HG02610 (cell line): ENCODE measurements around the gene ARMC7.
"Not testable (repeated sequence)": the region's sequence is repeated elsewhere in the genome, so short reads cannot be mapped to it uniquely, and the experiment has no call there.

Experiments used
- ATAC-seq: cut with Tn5 transposase; IDR thresholded peaks from one replicate; pipeline ENCODE4 v1.9.1; 2021; ENCODE audit warnings: mild to moderate bottlenecking, moderate library complexity; ENCODE audit not compliant: unreplicated experiment

The ARMC7 gene

GRCh38 chr17:75127936-75128335, 18.2 kb downstream of the ARMC7 start:
- not testable (repeated sequence) for ATAC-seq

DNA sequence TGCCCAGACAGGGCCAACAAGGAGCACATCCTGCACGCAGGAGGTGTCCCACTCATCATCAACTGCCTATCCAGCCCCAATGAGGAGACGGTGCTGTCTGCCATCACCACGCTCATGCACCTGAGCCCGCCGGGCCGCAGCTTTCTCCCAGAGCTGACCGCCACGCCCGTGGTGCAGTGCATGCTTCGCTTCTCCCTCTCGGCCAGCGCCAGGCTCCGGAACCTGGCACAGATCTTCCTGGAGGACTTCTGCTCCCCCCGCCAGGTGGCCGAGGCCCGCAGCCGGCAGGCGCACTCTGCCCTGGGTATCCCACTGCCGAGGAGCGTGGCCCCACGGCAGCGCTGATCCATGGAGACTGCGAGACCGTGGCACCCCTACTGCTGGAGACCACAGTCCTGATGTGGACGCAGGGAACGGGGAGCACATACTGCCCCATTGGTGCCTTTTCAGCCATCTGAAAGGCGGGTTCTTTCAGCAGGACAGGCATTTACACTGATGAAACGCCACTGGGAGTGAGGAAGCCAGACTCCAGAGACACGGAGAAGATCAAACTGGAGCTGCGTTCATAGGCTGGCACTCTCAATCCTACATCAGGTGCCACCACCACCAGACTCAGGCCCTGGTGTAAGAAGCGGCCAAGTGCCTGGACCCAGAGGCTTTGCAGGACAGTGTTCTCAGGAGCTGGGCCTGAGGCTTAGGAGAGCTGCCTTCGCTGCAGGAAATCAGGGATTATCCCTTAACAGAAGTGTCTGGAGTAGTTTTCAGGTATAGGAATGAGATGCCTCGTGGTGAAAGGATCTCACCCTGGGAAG, 19.1 kb downstream of the ARMC7 start:
- ATAC-seq: no peak

DNA sequence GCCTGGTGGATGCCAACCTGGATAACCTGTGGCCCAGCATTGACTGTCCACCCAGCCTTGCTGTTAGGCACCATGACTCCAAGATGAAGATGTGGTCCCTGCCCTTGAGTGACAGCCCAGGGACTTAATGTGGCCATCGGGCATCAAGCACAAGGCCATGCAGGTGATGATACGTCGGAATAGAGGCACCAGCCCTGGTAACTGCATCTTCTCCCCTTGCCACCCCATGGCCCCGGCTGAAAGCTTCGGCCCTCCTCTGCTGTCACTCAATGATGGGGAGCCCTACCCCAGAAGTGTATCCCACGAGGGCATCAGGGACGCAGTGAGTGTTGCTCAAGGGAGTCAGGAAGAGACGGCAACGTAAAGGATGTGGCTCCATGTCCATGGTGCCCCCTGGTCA, 19.8 kb downstream of the ARMC7 start:
- no peak for ATAC-seq

DNA sequence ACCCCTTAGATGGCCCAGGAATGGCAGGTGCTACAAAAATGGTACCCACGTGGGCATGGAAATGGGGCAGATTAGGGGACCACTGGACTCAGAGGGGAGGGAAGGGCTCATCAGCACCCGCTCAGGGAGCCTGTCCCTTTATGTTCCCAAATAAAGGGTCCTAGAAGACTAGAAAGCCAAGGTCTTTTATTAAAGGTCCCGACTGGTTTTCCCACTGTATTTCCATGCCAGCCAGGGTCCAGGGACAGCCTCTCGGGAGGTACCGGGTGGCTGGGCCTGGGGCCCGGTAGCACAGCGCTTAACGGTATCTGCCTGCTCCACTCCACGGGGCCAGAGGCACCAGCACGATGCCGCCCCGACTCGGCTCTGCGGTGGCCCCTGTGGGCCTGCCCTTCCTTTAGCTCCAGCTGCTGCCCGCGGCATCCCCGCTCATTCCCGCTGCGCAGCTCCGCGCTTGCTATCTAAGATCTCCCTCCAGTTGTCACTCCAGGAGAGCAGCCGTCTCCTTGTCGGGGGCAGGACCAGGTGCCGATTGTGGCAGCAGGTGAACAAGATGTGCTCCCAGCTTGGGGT, 20.4 kb downstream of the ARMC7 start:
- no peak for ATAC-seq

DNA sequence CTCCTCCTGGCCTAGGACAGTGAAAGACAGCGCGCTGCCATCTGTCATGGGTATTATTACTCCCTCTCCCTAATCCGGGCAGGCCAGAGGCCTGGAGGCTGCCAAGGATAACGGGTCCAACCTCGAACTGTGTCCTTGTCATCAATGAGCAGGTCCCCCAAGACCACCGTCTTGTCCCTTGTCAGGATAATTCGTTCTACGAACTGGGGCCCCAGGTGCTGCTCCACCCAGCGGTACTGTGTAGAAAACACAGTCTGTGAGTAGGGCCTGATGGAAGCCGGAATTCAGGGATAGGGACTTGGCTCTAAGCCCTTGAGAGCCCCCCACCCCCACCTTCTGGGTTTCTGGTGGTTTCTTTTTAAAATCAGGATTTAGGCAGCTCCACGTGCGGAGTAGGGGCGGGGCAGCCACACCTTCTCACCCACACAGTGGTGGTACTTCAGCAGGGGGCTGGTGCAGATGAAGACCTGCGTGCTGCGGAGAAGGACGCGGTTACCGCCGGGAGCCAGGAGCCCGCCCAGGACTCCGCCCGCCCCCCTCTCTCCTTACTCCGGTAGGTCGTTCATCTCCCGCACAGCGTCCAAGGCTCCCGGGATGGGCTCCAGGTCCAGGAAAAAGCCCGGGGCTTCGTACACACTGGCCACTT, 21.0 kb downstream of the ARMC7 start:
- ATAC-seq: no peak

DNA sequence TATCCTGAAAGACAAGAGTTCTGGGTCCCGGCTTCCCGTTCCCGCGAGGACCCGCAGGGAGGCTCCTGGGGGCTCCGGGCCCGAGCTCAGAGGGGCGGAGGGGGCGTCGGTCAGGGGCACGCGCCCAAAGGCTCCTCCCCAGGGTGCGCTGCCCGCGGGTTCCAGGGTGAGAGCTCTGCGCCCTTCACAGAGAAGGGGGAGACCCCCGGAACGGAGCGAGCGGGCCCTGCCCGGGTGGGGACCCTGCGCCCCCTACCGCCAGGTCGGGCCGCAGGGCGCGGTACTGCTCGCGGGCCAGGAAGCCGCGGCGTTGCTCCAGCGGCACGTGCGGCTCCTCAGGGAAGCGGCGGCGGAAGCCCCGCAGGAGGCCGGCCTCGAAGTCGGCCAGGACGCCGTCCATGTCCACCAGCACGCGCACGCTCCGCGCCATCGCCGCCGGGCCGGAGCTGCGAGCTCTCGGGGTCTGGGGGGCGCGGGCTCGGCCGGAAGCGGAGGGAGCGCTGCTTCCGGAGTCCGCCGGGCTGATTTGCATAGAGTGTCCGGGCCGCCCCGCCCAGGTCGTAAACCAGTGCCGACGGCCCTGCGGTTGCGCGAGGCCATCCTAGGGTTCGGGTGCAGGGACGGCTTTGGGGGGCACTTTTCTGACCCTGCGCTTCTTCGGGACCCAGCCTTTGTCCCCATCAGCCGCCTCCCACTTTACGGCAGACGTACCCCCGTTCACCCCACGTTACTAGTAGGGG, 21.7 kb downstream of the ARMC7 start, which contains the start of gene NT5C:
TSS of gene NT5C (minus strand) at position 465 of the 740 bp plus-strand sequence. CDS start at position 430, 35 bp downstream.
- peak; percentile 75 for ATAC-seq

- not testable (repeated sequence) for ATAC-seq
Observed at GRCh38 chr17:75132018-75133000, 22.5 kb downstream of the ARMC7 start.

DNA sequence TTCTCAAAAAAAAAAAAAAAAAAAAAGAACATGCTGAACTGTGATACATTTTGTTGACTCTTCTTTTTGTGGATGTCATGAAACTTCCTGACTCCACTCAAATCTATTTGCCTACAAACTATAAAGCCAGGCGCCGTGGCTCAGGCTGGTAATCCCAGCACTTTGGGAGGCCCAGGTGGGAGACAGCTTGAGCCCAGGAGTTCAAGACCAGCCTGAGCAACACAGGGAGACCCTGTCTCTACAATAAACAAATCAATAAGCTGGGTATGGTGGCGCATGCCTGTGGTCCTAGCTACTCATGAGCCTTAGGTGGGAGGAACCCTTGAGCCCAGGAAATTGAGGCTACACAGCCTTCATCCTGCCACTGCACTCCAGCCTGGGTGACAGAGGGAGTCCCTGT, 23.2 kb downstream of the ARMC7 start:
- ATAC-seq: no peak

GRCh38 chr17:75133607-75134347, 24.0 kb downstream of the ARMC7 start:
- not testable (repeated sequence) for ATAC-seq

GRCh38 chr17:75135452-75135851, 25.7 kb downstream of the ARMC7 start:
- no peak for ATAC-seq

DNA sequence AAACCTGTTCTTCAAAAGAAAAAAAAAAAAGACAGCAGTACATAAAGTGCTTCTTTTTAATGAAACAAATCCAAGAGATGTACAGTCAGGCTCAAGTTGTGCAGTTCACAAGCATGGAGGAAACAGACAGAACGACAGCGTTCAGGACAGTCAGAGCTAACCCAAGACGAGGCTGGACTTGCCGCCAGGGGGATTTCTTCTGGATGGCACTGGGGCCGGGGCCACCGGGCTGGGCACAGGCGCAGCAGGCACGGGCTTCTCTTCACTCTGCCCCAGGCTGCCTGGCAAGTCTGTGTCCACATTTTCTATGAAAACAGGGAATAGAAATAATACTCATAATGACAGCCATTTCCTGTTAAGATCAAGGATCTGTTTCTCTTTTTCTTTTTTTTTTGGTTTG, 26.2 kb downstream of the ARMC7 start:
- ATAC-seq: no peak

GRCh38 chr17:75137762-75138161, 28.0 kb downstream of the ARMC7 start:
- ATAC-seq: not testable (repeated sequence)

GRCh38 chr17:75138519-75138918, 28.8 kb downstream of the ARMC7 start:
- ATAC-seq: no peak

DNA sequence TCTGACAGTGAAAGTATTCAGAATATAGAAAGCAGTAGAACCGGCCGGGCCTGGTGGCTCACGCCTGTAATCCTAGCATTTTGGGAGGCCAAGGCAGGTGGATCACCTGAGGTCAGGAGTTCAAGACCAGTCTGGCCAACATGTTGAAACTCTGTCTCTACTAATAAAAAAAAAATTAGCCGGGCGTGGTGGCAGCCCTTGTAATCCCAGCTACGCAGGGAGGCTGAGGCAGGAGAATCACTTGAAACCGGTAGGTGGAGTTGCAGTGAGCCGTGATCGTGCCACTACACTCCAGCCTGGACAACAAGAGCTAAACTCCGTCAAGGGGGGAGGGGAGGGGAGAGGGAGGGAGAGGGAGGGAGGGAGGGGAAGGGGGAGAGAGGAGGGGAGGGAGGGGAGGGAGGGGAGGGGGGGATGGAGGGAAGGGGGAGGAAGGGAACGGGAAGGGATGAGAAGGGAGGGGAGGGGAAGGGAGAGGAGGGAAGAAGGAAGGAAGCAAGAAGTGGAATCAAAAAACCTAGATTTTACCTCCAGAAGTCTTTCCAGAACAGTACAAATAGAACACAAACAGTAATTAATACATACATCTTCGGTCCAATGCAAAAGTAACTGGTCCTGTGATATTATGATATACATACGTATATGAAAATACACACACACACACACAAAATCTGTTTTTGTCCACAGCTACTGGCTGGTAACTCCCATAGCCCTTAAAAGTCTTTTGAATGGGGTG, 32.6 kb downstream of the ARMC7 start:
- ATAC-seq: no peak

GRCh38 chr17:75144816-75145512, 35.2 kb downstream of the ARMC7 start:
- ATAC-seq: no peak

DNA sequence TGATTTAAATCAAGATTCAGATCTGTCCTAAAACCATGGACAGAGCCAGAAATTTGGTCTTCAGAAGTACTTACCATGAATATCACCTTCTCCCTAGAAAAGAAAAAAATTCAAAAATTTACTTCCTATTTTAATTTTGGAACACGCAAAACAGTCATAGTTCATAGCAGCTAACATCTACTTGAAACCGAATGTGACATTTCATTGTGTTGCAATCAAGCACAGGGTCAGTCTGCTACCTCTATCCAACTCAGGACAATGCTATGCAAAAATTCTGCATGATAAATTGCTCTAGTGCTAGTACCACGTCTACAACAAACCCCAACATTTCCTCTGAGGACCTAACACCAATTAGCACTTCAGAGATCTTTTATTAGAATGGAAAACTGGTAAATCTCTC, 36.8 kb downstream of the ARMC7 start:
- no peak for ATAC-seq

- ATAC-seq: no peak
Observed at GRCh38 chr17:75147878-75148546, 38.2 kb downstream of the ARMC7 start.

GRCh38 chr17:75151930-75152329, 42.2 kb downstream of the ARMC7 start:
- ATAC-seq: no peak
